Mucosa of gallbladder (tissue), 1 donor: ENCODE data around the gene TRIM31. TPM values are rescaled to one million over a fixed set of nuclear protein-coding genes. Genes with fewer than 3 reads are reported as not detected.
"Not testable (repeated sequence)": the region's sequence is repeated elsewhere in the genome, so short reads cannot be mapped to it uniquely, and the experiment has no call there.

Source experiments
- DNase-seq: peaks from one replicate; pipeline ENCODE4 v3.0.0-alpha.2; 2020; ENCODE audit warnings: low spot score
- total RNA-seq: library from RNA; stranded (reverse); gene quantifications from one replicate; pipeline ENCODE4 v1.2.1, GENCODE V29; 2021
- donor health status: DM: no; HTN: no; CAD: no.

The TRIM31 gene
- total RNA-seq, 1 donor from 2014 or later: 3.1 TPM

GRCh38 chr6:30149858-30150550 lies 37.1 kb upstream of the TRIM31 start:
- no peak for DNase-seq

DNA sequence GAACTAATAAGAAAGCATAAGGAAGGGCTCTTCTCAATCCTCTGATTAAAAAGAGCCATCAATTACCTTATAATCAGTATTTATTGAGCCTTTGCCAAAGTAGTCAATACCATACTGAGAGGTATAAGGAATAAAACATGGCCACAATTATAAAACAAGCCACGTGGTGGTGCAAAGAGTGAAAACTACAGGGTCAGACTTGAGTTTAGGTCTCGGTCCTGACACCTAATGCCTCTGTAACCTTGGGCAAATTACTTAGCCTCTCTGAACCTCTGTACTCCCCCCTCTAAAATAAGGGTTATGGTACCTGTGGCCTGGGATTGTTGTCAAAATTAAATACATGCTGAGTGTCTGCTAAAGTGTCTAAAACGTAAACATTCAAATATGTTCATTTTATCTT lies 36.3 kb upstream of the TRIM31 start:
- no peak for DNase-seq

- no peak for DNase-seq
These were observed 34.2 kb upstream of the TRIM31 start for GRCh38 chr6:30147096-30147495.

DNA sequence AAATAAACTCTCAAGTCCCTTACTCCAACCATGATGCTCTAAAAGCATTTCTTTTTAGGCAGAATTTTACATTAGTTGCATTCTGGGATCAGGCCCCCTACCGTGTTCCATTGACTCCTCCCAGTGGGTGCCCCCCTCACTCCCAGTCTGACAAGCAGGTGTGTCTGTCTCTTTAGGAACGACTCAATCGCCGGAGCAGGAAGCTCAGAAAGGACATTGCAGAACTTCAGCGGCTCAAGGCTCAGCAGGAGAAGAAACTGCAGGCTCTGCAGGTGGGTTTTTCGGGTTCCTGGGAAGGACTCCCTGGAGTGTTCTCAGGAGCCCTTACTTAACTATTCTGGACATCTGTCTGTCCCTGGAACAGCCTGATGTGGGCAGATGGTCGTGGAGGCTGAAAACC lies 32.9 kb upstream of the TRIM31 start:
- no peak for DNase-seq

DNA sequence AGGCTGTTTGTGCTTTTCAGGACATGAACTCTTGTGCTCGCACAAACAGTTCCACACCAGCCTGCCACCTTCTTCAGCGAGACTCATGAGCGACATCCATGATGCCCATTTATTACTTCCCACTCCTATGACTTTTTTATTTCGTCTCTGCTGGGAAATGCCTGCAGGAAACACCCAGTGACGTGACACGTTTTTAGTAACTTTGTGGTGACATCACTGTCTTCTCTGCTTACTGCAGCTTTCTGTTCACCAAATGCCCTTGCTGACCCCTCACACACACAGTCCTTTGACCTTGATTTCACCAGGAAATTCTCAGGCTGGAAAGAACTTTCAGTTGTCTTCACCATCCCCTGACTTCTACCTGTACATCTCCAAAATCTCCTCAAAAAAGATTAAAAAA lies 31.9 kb upstream of the TRIM31 start:
- DNase-seq: no peak

GRCh38 chr6:30143780-30144179 lies 30.9 kb upstream of the TRIM31 start:
- DNase-seq: no peak

GRCh38 chr6:30142665-30143064 lies 29.8 kb upstream of the TRIM31 start:
- DNase-seq: no peak

DNA sequence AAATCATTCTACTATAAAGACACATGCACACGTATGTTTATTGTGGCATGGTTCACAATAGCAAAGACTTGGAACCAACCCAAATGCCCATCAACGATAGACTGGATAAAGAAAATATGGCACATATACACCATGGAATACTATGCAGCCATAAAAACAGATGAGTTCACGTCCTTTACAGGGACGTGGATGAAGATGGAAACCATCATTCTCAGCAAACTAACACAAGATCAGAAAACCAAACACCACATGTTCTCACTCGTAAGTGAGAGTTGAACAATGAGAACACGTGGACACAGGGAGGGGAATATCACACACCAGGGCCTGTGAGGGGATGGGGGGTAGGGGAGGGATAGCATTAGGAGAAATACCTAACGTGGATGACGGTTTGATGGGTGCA lies 27.4 kb upstream of the TRIM31 start:
- not testable (repeated sequence) for DNase-seq

- no peak for DNase-seq
These were observed 23.8 kb upstream of the TRIM31 start for GRCh38 chr6:30136570-30137286.

DNA sequence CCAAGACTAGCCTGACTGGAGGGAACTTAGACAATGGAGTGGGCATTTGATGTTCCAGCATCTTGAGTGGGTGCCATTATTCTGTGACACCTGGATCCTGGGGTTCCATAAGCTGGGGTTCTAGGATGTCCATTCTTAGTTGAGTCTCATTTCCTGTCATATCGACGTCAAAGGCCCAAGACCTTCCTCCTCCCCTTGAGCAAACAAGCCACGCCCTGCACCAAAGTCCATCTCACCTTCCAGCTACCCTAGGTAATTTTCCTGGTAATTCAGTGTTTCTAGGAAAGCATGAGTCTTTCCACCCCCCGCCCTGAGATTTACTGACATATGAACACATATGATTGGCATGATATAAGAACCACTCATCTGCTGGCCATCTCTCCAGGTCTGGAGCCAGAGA lies 22.9 kb upstream of the TRIM31 start, which contains the start of gene TRIM40:
Gene TRIM40 (plus strand): TSS at position 384 of the 400 bp plus-strand sequence. CDS start 897 bp downstream, outside the sequence.
- DNase-seq: no peak

GRCh38 chr6:30135147-30135546 lies 22.3 kb upstream of the TRIM31 start:
- DNase-seq: no peak

- no peak for DNase-seq
These were observed 19.1 kb upstream of the TRIM31 start for GRCh38 chr6:30131947-30132497.

DNA sequence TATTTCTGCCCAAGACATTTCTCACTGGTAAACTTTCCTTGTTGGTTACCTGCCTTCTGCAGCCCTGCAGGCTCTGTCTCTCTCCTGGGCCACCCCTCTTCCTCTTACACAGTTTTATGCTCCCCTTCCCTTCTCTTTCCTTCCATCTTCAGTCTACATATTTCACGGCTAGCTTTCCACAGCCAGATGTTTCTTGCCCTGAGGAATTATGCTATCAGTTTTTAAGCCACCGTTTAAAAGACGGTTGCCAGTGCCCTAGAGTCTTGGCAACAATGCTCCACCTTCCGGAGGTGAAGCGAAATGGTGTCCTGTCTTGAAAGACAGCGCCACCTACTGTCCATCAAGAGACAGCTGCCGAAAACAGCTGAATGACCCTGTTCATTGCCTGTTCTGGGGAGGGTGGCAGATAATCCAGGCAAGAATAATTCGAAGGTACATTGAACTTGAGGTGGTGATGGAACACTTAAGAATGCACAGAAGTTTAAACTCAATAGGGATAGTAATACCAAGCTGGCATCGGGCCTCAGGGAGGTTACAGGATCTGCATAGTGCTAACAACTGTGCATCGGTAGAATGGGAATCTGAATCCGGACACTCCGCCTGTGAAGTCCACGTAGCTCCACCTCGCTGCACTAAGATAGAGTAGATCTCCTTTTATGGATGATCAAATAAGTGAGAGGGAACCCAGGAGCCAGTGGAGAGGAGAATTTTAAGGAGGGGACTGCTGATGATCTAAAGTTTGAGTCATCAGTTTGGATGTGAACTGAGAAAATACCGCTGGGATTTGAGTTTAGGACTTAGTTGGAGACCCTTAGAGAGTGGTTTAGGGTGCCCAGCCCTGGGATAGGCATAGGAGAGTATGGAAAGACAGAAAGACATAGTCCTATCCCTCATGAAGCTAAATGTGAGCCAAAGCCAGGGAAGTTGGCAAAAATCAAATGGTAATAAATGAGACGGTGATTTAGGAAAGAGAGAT lies 18.3 kb upstream of the TRIM31 start:
- DNase-seq: peak; percentile 76

DNA sequence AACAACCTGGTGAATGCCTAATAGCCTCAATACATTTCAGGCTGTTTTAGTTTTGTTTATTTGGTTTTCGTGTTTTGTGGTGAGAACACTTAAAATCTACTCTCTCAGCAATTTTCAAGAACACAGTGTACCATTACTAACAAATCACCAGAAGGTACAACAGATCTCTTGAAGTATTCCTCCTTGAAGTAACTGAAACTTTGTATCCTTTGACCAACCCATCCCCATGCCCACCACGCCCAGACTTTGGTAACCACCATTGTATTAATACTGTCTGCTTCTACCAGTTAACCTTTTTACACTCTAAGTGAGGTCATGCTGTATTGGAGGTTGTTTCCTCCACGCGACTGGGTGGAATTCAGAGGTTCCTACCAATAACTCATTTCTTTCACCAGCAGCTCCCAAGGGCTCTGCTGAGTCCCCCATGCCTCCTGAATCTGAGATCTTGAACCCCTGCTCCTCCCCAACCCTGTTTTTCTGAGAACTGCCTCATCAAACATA lies 17.3 kb upstream of the TRIM31 start:
- no peak for DNase-seq

- no peak for DNase-seq
These were observed 16.6 kb upstream of the TRIM31 start for GRCh38 chr6:30129265-30130178.

- DNase-seq: no peak
These were observed 14.6 kb upstream of the TRIM31 start for GRCh38 chr6:30127238-30128093.

GRCh38 chr6:30122515-30122914 lies 9.6 kb upstream of the TRIM31 start:
- no peak for DNase-seq

GRCh38 chr6:30121446-30122366 lies 8.8 kb upstream of the TRIM31 start:
- DNase-seq: no peak
